ENCODE data around the gene NOC4L. TPM values are rescaled to one million over a fixed set of nuclear protein-coding genes. Genes with fewer than 3 reads are reported as not detected.
A peak's percentile ranks its signal among the peaks of the same experiment; 100 is the strongest.

Gene NOC4L
- total RNA-seq, 1 experiment from 2014 or later = 36.5 TPM

DNA sequence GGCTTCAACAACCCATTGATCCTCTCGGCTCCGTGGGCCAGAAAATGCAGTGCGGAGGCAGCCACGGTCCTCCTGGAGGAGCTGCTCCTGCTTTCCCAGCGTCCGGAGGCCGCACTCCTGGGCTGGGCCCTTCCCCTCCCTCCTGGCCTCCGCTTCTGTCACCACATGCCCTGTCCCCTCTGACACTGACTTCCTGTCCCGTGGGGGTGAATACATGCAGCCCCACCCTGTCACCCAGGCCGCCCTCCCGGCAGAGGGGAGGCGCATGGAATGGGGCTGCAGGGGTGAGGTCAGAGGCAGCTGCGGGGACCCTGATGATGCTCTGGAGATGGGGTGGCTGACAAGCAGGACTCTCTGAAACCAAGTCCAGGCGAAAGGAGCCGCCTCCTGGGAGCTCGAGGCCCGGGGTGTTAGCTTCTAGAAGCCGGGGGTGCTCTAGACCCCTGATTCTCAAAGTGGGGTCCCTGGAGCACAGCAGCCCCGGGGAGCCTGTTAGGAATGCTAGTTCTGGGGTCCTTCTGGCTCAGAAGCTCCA lies 32.2 kb downstream of the NOC4L start:
- H2BK120ac ChIP-seq (ENCODE audit: low read depth, low read length, poor library complexity, severe bottlenecking) = no peak overlapping the region
- no peak overlapping the region for H4K5ac ChIP-seq (ENCODE audit: insufficient read length, low read depth, low read length)
- TF ChIP-seq, protein P1, sequence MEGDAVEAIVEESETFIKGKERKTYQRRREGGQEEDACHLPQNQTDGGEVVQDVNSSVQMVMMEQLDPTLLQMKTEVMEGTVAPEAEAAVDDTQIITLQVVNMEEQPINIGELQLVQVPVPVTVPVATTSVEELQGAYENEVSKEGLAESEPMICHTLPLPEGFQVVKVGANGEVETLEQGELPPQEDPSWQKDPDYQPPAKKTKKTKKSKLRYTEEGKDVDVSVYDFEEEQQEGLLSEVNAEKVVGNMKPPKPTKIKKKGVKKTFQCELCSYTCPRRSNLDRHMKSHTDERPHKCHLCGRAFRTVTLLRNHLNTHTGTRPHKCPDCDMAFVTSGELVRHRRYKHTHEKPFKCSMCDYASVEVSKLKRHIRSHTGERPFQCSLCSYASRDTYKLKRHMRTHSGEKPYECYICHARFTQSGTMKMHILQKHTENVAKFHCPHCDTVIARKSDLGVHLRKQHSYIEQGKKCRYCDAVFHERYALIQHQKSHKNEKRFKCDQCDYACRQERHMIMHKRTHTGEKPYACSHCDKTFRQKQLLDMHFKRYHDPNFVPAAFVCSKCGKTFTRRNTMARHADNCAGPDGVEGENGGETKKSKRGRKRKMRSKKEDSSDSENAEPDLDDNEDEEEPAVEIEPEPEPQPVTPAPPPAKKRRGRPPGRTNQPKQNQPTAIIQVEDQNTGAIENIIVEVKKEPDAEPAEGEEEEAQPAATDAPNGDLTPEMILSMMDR (conservative IDR thresholded peaks at IDR 0.05) = no peak
- peaks cover 3 to 5% of the 10 kb centered on the region in 2 experiments; a peak in 3 of 4 replicates for H3K4me1 Mint-ChIP-seq
- no peak overlapping the region for H3K56ac ChIP-seq (ENCODE audit: insufficient read length, low read depth, low read length)
- H3T11ph ChIP-seq (ENCODE audit: low read length) = no peak overlapping the region
- peaks cover 0 to 3% of the 10 kb centered on the region in 2 experiments; a peak in 1 of 5 replicates for H3K9me3 Mint-ChIP-seq
- no peak overlapping the region for H3K9ac ChIP-seq (ENCODE audit: extremely low read depth, insufficient read length, low read length)
- no peak overlapping the region for H3K4me3 Mint-ChIP-seq
- no peaks in the 10 kb centered on the region for H3K79me1 ChIP-seq (ENCODE audit: insufficient read depth, low read depth, low read length, poor library complexity, severe bottlenecking)
- H3K27me3 ChIP-seq (ENCODE audit: insufficient read depth, low read length) = no peaks in the 10 kb centered on the region; the same call in 1 of the 2 replicates
- H2BK20ac ChIP-seq (ENCODE audit: low read depth, low read length, poor library complexity, severe bottlenecking) = no peak overlapping the region
- no peak overlapping the region for H4K91ac ChIP-seq (ENCODE audit: insufficient read length, low read depth, low read length)
- H3K36me3 Mint-ChIP-seq (ENCODE audit: insufficient read depth in 1 of 3, low read depth in 3 of 3) = no peaks in the 10 kb centered on the region
- H3K27ac Mint-ChIP-seq = peak overlapping the region in 1 of 3 experiments; percentile 59; a peak in 1 of 7 replicates
- H4K20me1 ChIP-seq (ENCODE audit: control insufficient read depth, insufficient read depth, insufficient read length) = peaks cover 3% of the 10 kb centered on the region
- H2BK12ac ChIP-seq (ENCODE audit: insufficient read length, low read depth, low read length) = no peak overlapping the region
- H3K14ac ChIP-seq (ENCODE audit: insufficient read depth, low read length) = no peak overlapping the region
- no peak overlapping the region for H2AFZ ChIP-seq (ENCODE audit: low read length)
- H2BK5ac ChIP-seq (ENCODE audit: insufficient read length, low read length) = no peak overlapping the region
- no peak overlapping the region for H3K27ac ChIP-seq (ENCODE audit: insufficient read length, low read depth, low read length)
- no peak overlapping the region for H3K4me2 ChIP-seq (ENCODE audit: insufficient read depth, insufficient read length, low read length)
- H3K4me1 ChIP-seq (ENCODE audit: insufficient read depth, low read length) = no peaks in the 10 kb centered on the region
- no peaks in the 10 kb centered on the region for H3K79me2 ChIP-seq (ENCODE audit: insufficient read depth, low read length)
- WGBS (ENCODE audit: extremely low coverage, insufficient read length, low lambda C conversion rate) = no CpG with 5 or more reads among the region's 19 CpGs
- no peak overlapping the region for H4K8ac ChIP-seq (replicated peaks; ENCODE audit: insufficient read length, low read depth, low read length)
- no peaks in the 10 kb centered on the region for H3K9me3 ChIP-seq (ENCODE audit: control insufficient read depth, low read depth, low read length)
- peaks cover 79% of the 10 kb centered on the region for H3K27me3 Mint-ChIP-seq (ENCODE audit: low read depth)
- no peaks in the 10 kb centered on the region for H3K23me2 ChIP-seq (ENCODE audit: insufficient read length, low read depth, low read length, poor library complexity, severe bottlenecking)
- H3K23ac ChIP-seq (ENCODE audit: insufficient read length, low read depth, low read length) = no peak overlapping the region
- no peak overlapping the region for H3K18ac ChIP-seq (ENCODE audit: insufficient read length, low read depth, low read length)
- no peak overlapping the region for H2AK5ac ChIP-seq (ENCODE audit: insufficient read length, low read length)
- no peak for DNase-seq
- no peak overlapping the region for H3K4ac ChIP-seq (ENCODE audit: low read depth, low read length)
- H2BK15ac ChIP-seq (ENCODE audit: low read depth, low read length) = no peak overlapping the region
